G401 (cell line): ENCODE data around the gene PROM2. TPM values are rescaled to one million over a fixed set of nuclear protein-coding genes. Genes with fewer than 3 reads are reported as not detected.

Source experiments
- DNase-seq: peaks from one replicate; pipeline ENCODE4 v3.0.0-alpha.2; 2015; ENCODE audit warnings: low spot score
- in situ Hi-C: cut with HindIII; loops from 2 replicates; pipeline ENCODE4 v1.10.0; 2016; ENCODE audit warnings: low sequenced_read_pairs, mixed read lengths
- total RNA-seq: library from RNA; depleted of rRNA; stranded (reverse); fragments of >200 nt; shearing (Covaris generic); gene quantifications from 2 replicates; pipeline ENCODE4 v1.2.3, GENCODE V29; 2014

Gene PROM2
- total RNA-seq, 1 experiment from 2014 or later: 0.03 TPM

DNA sequence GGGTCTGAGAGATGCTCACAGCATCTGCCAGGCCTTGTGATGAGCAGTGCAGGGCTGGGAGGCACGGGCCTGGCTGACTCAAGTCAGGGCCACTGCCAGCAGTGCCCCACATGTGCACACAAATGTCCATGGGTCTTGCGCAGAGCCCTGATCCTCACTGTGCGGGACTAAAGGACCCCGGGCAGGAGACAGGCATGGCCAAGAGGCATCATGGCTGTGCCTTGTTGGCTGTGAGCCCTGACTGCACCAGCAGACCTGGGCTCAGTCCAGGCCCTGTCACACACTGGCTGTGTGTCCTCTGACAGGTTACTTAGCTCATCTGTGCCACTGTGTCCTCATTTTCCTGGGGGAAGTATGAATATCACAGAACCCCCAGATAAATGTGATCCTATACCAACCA is 26.9 kb downstream of the PROM2 start:
- in situ Hi-C loops: no loop called here
- DNase-seq: no peak

DNA sequence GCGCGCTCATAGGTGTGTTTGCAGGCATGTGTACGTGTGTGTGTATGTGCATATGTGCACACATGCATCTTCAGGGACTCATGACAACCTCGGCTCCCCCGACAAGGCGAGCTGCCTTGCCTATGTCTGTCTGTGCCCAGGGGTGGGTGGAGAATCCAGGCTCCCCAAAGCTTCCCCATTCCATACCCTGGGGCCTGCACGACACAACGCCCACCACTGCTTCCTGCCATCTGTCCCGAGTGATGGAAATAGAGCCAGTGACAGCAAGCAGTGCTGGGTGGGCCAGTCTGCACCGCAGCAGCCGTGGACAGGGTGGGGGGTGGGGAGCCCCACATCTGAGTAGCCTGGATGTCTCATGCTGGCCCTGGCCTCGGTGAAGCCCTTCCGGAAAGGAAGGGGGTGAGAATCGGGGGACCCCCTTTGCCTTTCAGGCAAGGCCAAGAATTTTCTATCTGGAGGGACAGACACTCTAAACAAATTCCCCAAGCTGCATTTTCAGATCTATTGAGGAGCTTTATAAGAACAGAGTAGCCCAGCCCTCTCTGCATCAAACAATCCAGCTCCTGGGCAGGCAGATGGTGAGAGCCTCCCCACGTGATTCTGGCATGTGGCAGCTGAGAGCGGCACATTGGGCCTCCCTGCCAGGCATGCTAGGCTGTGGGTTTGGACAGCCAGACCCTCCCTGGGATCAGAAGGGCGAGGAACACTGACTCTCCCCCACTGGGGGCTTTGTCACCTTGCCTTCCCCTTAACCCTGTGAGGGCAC is 27.8 kb downstream of the PROM2 start:
- DNase-seq: no peak
- in situ Hi-C loops: no loop called here

DNA sequence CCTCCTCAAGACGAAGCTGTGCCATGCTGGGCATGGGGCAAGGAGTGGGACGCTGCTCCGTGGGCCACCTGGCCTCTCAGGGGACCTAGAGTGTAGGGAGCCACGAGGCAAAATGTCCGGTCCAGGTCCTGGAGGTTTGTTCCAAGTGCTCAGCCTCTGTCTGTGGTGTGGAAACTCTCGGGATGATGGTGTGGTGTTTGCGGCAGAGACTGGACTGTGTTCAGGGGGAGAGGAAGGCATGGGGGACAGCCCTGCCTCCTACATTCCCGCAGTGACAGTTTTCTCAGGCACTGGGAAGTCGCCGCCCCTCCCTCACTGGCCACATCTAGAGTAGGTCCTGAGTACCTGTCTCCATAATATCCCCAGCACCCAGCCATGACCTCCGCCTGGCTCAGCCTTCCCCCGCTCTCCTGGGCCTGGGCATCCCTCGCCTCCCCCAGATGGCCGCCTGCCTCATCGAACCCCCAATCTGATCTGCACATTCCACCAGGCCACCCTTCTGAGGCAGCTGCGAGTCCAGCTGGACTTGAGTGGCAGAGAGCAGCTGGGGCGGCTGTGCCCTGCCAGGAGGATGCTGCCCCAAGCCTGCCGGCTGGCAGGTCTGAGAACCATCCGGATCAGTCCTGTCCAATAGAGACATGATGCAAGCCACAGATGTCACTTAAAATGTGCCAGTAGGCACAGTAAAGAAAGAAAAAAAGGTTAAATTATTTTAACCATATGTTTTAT is 29.1 kb downstream of the PROM2 start:
- peak; percentile 33 for DNase-seq
- in situ Hi-C loops: no loop called here

DNA sequence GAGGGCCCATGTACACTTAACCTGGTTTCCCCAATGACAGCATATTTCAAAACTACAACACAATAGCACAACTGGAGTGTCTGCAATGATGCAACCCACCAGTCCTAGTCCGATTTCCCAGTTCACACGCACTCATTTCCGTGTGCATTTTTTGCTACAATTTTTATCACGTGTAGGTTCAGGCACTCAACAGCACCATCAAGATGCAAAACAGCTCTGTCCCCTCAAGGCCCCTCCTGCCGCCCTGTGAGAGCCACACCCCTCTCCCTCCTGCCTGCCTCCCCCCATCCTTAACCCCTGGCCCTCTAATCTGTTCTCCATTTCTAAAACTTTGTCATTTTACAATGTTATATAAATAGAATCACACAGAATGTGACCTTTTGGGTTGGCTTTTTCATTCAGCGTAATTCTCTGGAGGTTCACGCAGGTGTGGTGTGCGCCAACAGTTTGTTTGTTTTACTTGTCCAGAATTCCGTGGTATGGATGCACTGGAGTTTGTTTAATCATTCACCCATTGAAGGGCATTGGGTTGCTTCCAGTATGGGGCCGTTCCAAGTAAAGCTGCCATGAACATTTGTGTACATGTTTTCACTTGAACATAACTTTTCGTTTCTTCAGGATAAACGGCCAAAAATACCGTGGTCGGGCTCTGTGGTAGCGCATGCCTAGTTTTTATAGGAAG is 31.3 kb downstream of the PROM2 start:
- in situ Hi-C loops: no loop called here
- no peak for DNase-seq

DNA sequence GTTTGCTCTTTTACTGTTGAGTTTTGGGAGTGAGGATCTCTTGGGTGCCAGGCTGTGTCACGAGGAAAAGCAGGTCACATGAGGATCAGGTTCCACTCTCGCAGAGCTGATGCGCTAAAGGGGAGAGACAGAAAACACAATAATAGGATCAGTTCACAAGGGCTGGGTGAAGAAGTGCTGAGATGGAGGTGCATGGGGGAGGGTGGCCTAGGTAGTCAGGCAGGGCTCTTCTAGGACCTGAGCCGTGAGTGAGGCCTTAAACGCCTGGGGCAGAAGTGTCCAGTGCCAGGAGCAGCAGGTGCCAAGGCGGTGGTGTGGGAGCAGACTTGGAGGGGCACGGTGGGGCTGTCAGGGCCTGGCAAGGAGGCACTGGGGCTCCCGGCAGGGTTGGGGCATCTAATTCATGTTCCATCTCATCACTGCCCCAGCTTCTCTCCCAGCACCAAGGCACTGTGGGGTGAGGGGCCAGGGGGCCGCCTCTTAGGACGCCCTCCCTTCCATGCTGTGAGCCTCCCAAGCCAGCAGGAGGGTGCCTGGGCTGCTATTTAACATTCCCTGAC is 32.2 kb downstream of the PROM2 start:
- DNase-seq: no peak
- in situ Hi-C loops: no loop called here

DNA sequence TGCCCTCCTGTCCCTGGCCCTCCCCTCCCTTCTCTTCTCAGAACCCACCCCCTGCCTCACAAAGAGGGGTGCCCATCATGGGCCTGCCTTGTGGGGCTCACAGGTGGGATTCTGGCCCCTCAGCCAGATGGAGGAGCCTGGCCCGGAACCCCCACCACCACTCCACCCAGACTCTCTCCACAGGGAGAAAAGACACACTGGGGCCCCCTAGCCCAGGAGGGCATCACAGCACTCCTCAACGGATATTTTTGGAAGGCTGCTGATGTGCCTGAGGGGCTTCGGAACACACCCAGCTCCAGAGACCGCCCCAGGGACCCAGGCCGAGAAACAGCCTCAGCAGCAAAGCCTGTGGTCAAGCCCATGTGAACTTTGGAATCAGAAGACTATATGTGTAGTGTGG is 32.8 kb downstream of the PROM2 start:
- in situ Hi-C loops: no loop called here

DNA sequence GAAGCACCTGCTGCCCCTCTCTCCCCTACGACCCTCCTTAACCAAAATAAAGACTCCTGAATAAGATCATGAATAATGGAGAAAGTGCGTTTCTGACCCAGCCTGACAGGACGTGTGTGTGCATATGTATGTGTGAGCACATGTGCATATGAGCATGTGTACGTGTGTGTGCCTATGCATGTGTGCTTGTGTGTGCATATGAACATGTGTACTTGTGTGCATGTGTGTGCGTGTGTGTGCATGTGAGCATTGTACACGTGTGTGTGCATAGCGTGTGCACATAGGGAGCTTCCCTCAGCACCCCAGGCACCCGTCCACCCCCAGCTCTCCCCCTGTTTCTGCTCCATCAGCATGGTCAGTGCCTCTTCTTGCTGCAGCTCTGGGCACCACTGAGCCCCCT is 33.6 kb downstream of the PROM2 start:
- in situ Hi-C loops: no loop called here
- no peak for DNase-seq

More for the DNA sequence above, 32.8 kb downstream of the PROM2 start:
- no peak for DNase-seq

DNA sequence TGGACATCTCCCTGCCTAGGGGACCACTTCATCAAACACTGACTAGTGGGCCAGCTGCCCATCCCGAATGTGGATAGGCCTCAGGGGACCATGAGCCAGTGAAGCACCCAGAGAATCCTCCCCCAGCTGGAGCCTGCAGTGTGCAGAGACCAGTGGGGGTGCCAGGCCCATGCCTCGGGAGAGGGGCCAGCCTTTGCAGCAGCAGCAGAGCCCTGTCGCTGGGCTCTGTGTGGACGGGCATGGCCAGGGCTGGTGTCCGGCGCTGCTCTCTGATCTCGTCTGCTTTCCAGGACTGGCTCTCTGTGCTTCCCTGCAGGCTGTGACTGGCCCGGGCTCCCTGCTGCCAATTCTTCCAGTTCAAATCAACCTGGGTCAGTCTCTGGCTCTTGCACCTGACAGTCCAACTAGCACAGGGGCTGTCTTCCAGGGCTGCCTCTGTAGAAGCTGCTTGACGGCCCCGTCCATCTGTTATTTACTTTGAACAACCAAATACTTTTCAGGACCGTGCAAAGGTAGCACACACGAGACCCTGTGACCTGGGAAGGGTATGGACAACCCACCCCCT is 34.3 kb downstream of the PROM2 start:
- DNase-seq: peak; percentile 61
- in situ Hi-C loops: no loop called here

DNA sequence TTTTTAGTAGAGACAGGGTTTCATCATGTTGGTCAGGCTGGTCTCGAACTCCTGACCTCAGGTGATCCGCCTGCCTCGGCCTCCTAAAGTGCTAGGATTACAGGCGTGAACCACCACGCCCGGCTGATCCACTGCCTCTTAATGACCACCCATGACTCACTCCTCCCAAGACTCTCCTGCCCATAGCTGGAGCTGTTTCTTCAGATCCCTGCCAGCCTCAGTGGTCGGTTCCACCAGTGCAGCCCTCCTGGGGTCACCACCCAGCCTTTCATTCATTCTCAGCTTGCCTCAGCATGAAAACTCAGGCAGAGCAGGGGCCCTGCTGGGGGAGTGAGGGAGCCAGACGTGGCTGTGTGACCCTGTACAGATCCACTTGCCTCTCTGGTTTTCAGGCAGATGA is 35.4 kb downstream of the PROM2 start:
- DNase-seq: no peak
- in situ Hi-C loops: no loop called here

DNA sequence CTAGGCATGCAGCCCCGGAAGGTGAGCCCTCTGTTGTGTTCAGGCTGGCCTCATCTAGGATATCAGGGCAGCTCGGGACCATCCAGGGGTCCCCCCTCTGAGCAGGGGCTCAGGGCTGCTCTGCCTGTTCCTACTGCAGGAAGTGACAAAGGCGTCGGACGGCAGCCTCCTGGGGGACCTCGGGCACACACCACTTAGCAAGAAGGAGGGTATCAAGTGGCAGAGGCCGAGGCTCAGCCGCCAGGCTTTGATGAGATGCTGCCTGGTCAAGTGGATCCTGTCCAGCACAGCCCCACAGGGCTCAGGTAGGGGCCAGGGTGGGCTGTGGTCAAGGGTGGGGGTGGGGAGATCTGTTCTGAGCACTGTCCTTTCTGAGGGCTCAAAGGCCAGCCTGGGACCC is 36.0 kb downstream of the PROM2 start:
- no peak for DNase-seq

DNA sequence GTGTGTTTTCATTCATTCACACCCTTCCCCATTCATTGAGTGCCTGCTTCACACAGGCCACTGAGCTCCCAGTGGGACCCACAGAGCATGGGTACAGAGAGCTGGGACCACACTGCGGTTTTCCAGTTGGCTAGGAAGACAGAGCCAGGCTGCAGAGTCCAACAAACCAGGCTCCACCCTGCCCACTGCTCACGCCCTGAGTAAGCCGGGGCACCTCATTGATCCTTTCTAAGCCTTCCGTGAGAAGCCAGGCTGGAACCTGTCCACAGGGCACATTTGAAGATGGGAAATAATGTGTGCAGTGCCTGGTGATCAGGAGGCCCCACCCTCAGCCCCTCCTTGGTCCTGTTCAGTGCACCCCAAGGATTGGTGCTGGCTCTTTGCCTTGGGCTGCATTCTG is 36.4 kb downstream of the PROM2 start:
- in situ Hi-C loops: no loop called here
- no peak for DNase-seq

More for the DNA sequence above, 36.0 kb downstream of the PROM2 start:
- in situ Hi-C loops: no loop called here

DNA sequence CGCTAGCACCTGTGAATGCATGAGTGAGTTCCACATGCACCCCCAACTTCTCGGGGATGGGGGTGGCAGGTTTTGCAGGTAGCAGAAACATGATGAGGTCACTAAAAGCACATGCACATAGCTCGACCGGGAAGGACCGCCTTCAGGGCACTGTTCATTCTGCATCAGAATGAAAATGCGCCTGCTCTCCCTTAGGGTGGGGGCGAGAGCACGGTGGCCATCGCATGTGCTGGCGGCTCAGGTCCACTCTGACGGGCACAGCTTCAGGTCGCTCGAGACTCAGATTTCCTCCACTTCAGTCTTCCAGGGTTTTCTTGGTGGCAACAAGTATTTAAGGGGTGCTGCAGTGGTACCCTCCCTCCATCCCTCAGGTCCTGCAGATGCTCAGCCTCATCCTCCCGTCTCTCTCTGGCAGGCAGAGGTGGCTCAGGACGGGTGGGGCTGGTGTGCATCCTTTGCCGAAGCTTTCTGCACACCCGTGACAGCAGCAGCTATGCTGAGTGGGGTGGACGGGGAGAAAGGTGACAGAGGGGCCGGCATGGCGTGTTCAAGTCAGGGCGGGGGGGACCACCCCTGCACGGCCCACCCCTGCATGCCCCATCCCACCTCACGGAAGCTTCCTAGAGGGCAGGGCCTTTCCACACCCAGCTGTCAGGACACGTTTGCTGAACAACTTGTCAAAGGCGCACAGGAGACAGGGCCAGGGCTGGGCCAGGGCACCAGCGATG is 37.7 kb downstream of the PROM2 start:
- no peak for DNase-seq
- in situ Hi-C loops: no loop called here

DNA sequence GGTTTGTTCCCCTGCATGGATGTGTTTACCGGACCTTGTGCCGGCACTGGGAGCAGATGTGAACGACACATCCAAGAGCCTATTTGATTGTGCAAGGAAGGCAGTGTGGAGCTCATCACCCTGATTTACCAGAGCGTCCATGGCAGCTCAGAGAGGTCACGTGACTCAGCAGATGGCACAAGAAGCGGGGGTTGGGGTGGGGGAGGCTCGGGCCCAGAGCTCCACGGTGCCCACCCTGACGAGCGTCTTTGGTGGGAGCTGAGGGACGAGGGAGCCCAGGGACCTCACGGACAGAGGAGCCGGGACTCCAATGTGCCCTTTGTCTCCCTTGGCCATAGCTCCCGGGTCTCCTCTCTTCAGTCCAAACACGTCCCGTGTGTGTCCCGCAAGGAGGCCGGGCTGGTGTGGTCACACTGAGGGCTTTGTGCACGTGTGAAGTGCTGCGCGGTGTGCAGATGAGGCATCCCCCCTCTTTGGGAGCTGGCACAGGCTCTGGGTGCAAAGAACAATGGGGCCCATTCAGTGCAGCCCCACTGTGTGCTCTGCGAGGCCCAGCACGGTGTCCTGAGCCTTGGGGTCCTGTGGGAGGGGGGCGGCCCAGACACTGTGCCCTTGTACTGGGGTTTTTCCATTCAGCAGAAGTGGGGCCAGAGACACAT is 38.4 kb downstream of the PROM2 start:
- in situ Hi-C loops: no loop called here
- no peak for DNase-seq

DNA sequence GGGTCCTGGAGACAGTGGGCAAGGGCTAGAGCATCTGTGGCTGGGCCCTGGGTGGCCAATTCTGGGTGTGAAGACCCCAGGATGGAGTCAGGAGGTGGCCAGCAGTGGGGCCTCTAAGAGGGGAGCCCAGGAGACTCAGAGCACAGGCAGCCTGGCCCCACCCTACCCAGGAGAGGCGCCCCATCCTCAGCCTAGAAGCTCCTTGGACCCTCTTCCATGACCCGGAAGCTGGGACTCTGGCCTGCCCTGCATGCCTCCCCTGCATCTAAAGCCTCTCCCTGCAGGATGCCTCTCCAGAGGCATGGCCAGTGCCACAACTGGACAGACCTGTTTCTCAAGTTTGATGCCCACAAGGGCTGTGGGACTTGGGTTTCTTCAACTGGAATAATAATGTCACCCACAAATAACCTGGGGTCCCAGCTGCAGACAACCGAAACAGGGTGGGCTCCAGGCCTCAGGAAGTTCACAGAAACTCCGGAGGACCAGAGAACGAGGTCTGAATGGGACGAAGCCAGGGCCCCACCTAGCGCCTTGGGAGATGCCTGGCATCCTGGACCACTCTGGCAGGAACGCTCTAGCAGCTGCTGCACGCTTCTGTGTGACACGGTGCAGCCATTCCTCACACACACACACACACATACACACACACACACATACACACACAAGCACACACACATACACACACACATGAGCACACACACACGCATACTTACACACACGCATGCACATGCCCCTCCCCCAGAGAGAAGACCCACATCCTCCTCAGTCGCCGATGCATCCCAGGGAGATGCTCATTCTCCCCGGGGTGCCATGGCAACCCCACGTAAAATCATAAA is 39.3 kb downstream of the PROM2 start:
- no peak for DNase-seq

DNA sequence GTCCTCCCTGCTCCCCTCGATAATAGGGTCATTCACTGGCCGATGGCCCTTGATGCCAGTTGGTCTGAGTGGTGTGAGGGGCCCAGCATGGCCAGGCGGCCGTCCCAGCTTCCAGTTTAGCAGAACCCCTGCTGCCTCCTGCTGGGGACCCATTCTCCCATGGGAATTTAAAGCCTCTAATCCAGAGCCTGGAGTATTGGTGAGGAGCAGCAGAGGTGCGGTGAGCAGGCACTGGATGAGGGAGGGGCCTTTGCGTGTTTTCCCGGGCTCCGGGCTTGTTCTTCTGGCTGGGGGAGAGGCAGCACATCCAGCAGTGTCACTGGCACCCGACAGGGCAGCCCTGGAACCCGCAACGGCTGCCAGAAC is 40.3 kb downstream of the PROM2 start:
- no peak for DNase-seq
- in situ Hi-C loops: no loop called here

More for the DNA sequence above, 39.3 kb downstream of the PROM2 start:
- in situ Hi-C loops: no loop called here

DNA sequence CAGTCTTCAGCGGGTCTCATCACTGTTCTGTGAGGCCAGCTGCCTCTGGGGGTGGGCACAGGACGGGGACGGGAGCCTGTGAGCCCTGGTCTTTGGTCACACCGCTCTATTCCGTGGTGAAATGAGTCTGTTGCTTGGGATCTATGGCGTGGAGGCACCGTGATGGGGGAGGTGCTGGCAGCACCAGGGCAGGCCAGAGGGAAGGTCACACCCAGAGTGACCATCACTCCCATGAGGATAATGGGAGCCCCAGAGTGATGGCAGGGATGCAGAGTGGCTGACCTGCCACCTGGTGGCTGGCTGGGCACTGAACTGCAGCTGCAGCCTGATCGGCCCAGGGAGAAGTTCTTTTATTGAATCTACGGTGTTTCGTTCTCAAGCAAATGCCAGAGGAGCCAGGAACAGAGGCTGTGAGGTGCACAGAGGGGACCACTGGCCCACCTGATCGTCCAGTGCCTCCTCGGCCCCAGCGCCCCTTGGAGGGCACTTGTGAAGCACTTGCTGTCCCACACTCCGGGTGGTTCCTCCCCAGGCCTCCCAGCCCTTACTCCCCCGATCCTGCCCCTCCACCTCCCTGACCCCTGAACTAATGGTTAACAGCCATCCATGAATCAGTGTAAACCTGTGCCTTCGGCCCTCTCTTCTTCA is 40.8 kb downstream of the PROM2 start:
- DNase-seq: peak; percentile 35
- in situ Hi-C loops: no loop called here

DNA sequence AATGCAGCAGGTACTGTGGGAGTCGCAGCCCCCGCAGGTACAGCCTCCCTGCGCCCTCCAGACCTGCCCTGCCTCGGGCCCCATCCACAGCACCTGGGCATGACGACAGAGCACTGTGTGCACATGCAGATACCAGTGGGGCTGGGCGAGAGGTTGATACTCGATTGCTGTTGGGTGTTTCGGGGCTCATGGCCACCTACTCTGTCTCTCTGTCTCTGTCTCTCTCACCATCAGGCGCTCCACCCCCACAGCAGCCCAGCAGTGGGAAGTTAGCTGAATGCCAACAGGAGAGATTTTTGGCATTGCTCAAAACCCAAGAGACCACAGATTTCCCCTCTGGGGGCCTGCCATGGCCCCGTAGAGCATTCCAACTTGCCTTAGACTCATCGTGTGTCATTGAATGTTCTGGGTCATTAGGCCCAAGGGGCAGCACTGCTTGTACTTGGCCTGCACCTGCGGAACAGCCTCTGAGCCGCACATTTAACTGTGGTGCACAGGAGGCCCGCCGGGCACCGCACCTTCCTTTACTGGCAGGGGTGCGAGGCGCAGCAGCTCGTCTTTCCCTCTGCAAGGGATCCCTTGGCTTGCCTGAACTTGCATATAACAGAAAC is 41.7 kb downstream of the PROM2 start:
- in situ Hi-C loops: no loop called here
- no peak for DNase-seq
